ENCODE results near the gene C19orf25.

GRCh38 chr19:1466018-1466460 lies 13.0 kb downstream of the C19orf25 start:
- TF ChIP-seq CTCF (IDR thresholded peaks at IDR 0.05; ENCODE audit: poor library complexity, severe bottlenecking) (no peak), POLR2AphosphoS5 (IDR thresholded peaks at IDR 0.05) (no peak), EZH2 (IDR thresholded peaks at IDR 0.05; ENCODE audit: borderline replicate concordance, insufficient read depth, low read length, poor library complexity, severe bottlenecking) (no peak), TAF1 (IDR thresholded peaks at IDR 0.05; ENCODE audit: low read depth) (no peak), EP300 (conservative IDR thresholded peaks at IDR 0.05; ENCODE audit: poor library complexity, severe bottlenecking) (no peak), RAD21 (conservative IDR thresholded peaks at IDR 0.05) (no peak), MXI1 (conservative IDR thresholded peaks at IDR 0.05; ENCODE audit: poor library complexity, severe bottlenecking) (no peak), SMC3 (conservative IDR thresholded peaks at IDR 0.05; ENCODE audit: poor library complexity) (no peak)
- TF ChIP-seq, protein P1, sequence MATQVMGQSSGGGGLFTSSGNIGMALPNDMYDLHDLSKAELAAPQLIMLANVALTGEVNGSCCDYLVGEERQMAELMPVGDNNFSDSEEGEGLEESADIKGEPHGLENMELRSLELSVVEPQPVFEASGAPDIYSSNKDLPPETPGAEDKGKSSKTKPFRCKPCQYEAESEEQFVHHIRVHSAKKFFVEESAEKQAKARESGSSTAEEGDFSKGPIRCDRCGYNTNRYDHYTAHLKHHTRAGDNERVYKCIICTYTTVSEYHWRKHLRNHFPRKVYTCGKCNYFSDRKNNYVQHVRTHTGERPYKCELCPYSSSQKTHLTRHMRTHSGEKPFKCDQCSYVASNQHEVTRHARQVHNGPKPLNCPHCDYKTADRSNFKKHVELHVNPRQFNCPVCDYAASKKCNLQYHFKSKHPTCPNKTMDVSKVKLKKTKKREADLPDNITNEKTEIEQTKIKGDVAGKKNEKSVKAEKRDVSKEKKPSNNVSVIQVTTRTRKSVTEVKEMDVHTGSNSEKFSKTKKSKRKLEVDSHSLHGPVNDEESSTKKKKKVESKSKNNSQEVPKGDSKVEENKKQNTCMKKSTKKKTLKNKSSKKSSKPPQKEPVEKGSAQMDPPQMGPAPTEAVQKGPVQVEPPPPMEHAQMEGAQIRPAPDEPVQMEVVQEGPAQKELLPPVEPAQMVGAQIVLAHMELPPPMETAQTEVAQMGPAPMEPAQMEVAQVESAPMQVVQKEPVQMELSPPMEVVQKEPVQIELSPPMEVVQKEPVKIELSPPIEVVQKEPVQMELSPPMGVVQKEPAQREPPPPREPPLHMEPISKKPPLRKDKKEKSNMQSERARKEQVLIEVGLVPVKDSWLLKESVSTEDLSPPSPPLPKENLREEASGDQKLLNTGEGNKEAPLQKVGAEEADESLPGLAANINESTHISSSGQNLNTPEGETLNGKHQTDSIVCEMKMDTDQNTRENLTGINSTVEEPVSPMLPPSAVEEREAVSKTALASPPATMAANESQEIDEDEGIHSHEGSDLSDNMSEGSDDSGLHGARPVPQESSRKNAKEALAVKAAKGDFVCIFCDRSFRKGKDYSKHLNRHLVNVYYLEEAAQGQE (IDR thresholded peaks at IDR 0.05; ENCODE audit: borderline replicate concordance): no peak
